ENCODE data around the gene PUM2. TPM values are rescaled to one million over a fixed set of nuclear protein-coding genes. Genes with fewer than 3 reads are reported as not detected.
"Not testable (repeated sequence)": the region's sequence is repeated elsewhere in the genome, so short reads cannot be mapped to it uniquely, and the experiment has no call there.

The PUM2 gene
- total and polyA plus RNA-seq, 5 donors = 27.5 to 84.5 (median 79.8) TPM

DNA sequence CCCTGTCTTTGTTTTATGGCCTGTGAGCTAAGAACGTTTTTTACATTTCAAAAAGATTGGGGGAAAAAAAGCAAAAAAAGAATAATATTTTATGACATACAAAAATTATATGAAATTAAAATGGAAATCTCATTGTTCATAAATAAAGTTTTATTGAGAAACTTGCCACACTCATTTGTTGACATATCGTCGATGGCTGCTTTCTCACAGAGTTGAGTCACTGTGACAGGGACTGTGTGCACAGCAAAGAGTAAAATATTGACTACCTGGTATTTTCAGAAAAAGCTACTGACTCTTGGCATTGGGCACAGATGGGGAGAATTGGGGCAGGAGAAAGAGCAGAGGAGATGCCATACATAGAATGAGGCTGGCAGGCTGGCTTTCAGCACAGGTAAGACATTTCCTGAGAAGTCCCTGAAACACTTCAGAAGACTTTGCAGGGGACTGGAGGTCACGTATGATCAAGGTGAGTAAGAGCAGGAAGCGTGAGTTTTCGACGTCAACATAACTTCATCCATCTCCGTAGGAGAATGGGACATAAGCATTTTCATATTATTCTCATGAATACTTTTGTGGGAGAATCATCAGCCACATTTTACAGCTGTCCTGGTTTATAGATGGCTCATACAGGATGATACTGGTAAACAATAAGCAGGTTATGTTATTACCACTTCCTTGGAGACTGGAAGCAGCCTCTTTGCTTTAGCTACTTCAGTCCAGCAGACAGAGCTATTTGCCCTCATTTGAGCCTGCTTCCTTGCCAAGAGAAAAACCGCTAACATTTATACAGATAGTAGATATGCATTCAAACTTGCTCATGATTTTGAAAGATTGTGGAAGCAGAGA, 32.5 kb upstream of the PUM2 start:
- DNase-seq (no peak), ATAC-seq (no peak)
- no peak overlapping the region for H3K27ac ChIP-seq (ENCODE audit: low read length)
- no peak overlapping the region for H3K4me3 ChIP-seq (ENCODE audit: low read length)
- no peaks in the 10 kb centered on the region for H3K9me3 ChIP-seq (ENCODE audit: control insufficient read depth, low read length)
- WGBS = 87% methylated on average over 9 of the region's 9 CpGs
- peaks cover 4% of the 10 kb centered on the region for H3K4me1 ChIP-seq (ENCODE audit: control insufficient read depth, insufficient read depth, low read length)
- intact Hi-C loops (cut with DNase I) = loop anchor here in 1 of 4 donors (5.0 kb wide), 1 partner anchor 259 kb away; no protein-coding TSS in a partner anchor
- H3K27me3 ChIP-seq (ENCODE audit: control insufficient read depth, insufficient read depth) = no peaks in the 10 kb centered on the region

DNA sequence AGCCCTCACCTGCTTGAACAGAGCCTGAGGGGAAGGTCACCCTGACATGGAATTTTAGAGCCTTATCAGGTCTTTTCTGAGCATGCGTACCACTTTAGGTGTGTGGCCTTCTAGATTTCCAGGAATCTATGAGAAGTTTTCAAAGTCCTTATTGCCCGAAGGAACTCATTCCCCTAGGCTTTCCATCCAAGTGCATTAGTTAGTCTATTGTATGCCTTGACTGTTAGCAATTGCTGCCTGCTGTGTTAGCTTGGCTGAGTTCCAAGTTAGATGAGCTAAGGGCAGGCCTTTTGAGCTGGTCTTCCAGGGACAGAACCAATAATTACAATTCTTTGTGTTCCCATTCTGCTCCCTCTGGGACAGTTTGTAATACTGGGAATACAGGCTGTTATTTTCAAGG, 30.8 kb upstream of the PUM2 start:
- no peaks in the 10 kb centered on the region for H3K9me3 ChIP-seq (ENCODE audit: control insufficient read depth, low read length)
- intact Hi-C loops (cut with DNase I) = loop anchor here in 1 of 4 donors (5.0 kb wide), 1 partner anchor 261 kb away; no protein-coding TSS in a partner anchor
- H3K27me3 ChIP-seq (ENCODE audit: control insufficient read depth, insufficient read depth) = no peaks in the 10 kb centered on the region
- peaks cover 4% of the 10 kb centered on the region for H3K4me1 ChIP-seq (ENCODE audit: control insufficient read depth, insufficient read depth, low read length)
- ATAC-seq (peak; percentile 40 to 54), DNase-seq (peak in 1 of 3 donors; percentile 20)
- 48% methylated on average over 2 of the region's 2 CpGs for WGBS
- no peak overlapping the region for H3K4me3 ChIP-seq (ENCODE audit: low read length)
- H3K27ac ChIP-seq (ENCODE audit: low read length) = no peak overlapping the region

DNA sequence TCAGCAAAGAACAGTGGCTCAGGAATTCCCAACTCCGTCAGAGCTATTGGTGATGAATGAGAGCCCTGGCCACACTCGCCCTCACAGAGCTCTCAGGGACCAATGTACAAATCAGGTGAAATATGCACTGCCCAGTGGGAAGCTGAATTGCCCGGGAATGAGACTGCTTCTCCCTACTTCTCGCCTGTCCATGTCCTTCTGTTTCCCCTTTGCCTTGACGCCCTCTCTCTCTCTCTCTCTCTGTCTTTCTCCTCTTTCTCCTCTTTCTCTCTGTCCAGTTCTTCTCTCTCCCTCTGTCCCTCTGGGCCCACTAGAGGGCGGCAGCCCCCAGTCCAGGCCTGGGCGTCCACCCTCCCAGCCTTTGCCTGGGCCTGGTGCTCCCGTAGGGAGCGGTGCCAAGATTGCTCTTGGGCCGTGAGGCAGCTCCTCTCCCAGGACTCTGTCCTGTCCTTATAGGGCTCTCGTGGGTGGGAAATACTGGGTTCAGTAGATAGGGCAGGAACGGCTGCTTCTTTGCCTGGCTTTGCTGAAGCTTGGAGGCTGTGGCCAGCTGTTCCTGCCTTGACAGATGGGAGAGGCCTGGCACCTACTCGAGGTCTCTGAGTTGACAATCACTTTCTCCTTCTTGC, 28.4 kb upstream of the PUM2 start:
- WGBS = 18% methylated on average over 13 of the region's 13 CpGs
- Histone ChIP-seq H3K9me3 (ENCODE audit: control insufficient read depth, low read length) (no peaks in the 10 kb centered on the region), H3K27me3 (ENCODE audit: control insufficient read depth, insufficient read depth) (no peaks in the 10 kb centered on the region), H3K4me1 (ENCODE audit: control insufficient read depth, insufficient read depth, low read length) (peaks cover 4% of the 10 kb centered on the region), H3K4me3 (ENCODE audit: low read length) (no peak overlapping the region), H3K27ac (ENCODE audit: low read length) (peak overlapping the region; percentile 54)
- intact Hi-C loops (cut with DNase I) = no loop called here
- DNase-seq (peak; percentile 91 to 96 (median 95)), ATAC-seq (peak; percentile 98 to 99)

DNA sequence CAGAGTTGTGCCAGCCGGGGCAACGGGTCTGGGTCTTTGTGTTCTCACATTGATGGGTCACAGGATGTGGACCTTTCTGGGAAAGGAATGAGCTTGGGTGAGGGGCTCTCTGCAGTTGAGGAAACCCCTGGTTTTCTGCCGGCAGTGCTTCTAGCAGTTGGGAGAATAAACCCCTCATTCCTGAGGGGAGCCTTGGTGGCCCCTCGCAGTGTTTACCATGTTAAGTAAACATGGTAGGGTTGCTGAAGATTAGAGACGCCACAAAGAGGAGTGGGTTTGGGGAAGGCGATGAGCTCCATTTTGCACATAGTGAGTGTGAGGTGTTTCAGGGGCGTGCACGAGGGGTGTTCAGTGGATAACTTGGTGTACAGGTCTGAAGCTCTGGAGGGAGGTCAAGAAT, 27.7 kb upstream of the PUM2 start:
- DNase-seq (no peak), ATAC-seq (peak in 1 of 2 donors; percentile 5)
- WGBS = 68% methylated on average over 8 of the region's 8 CpGs
- intact Hi-C loops (cut with DNase I) = no loop called here
- Histone ChIP-seq H3K4me1 (ENCODE audit: control insufficient read depth, insufficient read depth, low read length) (peaks cover 4% of the 10 kb centered on the region), H3K27me3 (ENCODE audit: control insufficient read depth, insufficient read depth) (no peaks in the 10 kb centered on the region), H3K27ac (ENCODE audit: low read length) (no peak overlapping the region), H3K9me3 (ENCODE audit: control insufficient read depth, low read length) (no peaks in the 10 kb centered on the region), H3K4me3 (ENCODE audit: low read length) (no peak overlapping the region)

DNA sequence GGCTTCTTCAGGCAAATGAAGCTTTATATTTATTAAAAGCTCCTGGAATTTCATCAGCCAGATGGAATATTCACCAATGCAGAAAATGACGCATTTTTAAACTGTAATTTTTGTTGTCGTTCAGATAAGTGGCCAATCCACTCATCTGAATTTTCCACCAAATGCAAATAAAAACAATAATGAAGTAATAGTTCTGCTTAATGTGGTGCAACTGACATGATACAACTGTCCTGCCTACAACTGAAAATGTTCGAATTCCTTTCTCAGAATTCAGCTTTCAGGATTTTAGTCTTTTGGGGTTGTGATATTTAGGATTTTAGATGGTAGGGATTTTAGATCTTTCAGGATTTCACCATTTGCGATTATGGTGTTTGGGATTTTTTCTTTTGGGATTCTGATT, 27.1 kb upstream of the PUM2 start:
- H3K4me1 ChIP-seq (ENCODE audit: control insufficient read depth, insufficient read depth, low read length) = peaks cover 4% of the 10 kb centered on the region
- no peak overlapping the region for H3K27ac ChIP-seq (ENCODE audit: low read length)
- no peaks in the 10 kb centered on the region for H3K27me3 ChIP-seq (ENCODE audit: control insufficient read depth, insufficient read depth)
- ATAC-seq = no peak
- no peaks in the 10 kb centered on the region for H3K9me3 ChIP-seq (ENCODE audit: control insufficient read depth, low read length)
- WGBS = 71% methylated on average over 4 of the region's 4 CpGs
- no peak overlapping the region for H3K4me3 ChIP-seq (ENCODE audit: low read length)
- intact Hi-C loops (cut with DNase I) = no loop called here
- no peak for DNase-seq

DNA sequence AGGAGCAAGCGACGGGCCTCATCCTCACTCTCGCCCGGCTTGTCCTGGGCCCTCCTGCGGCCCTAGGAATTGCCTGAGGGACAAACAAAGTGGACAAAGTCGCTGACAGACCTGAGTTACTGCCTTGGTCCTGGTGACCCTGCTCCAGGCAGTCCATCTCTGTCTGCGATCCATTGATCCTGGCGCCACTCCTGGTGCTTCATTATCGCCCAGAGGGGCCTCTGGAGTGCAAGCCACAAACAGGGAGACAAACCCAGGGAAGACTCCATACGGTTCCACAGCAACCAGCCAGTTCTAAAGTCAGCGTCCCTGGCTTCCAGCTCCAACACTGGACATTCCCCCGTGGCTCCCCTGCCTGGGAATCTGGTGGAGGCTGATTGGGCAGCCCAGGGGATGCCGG, 24.3 kb upstream of the PUM2 start:
- H3K27ac ChIP-seq (ENCODE audit: low read length); DNase-seq; H3K9me3 ChIP-seq (ENCODE audit: control insufficient read depth, low read length); ATAC-seq; H3K4me1 ChIP-seq (ENCODE audit: control insufficient read depth, insufficient read depth, low read length); H3K4me3 ChIP-seq (ENCODE audit: low read length); intact Hi-C loops (cut with DNase I); H3K27me3 ChIP-seq (ENCODE audit: control insufficient read depth, insufficient read depth): not testable (repeated sequence)
- WGBS = 77% methylated on average over 12 of the region's 13 CpGs

GRCh38 chr2:20372896-20373640, 22.4 kb upstream of the PUM2 start:
- no peaks in the 10 kb centered on the region for H3K9me3 ChIP-seq (ENCODE audit: control insufficient read depth, low read length)
- no peak overlapping the region for H3K4me3 ChIP-seq (ENCODE audit: low read length)
- no peak for DNase-seq
- intact Hi-C loops (cut with DNase I) = no loop called here
- H3K27me3 ChIP-seq (ENCODE audit: control insufficient read depth, insufficient read depth) = no peaks in the 10 kb centered on the region
- ATAC-seq = no peak
- H3K27ac ChIP-seq (ENCODE audit: low read length) = no peak overlapping the region
- H3K4me1 ChIP-seq (ENCODE audit: control insufficient read depth, insufficient read depth, low read length) = no peaks in the 10 kb centered on the region
- 78% methylated on average over 3 of the region's 3 CpGs for WGBS

- ATAC-seq (no peak), DNase-seq (no peak)
- Histone ChIP-seq H3K27me3 (ENCODE audit: control insufficient read depth, insufficient read depth) (no peaks in the 10 kb centered on the region), H3K4me3 (ENCODE audit: low read length) (no peak overlapping the region), H3K9me3 (ENCODE audit: control insufficient read depth, low read length) (no peaks in the 10 kb centered on the region), H3K27ac (ENCODE audit: low read length) (no peak overlapping the region), H3K4me1 (ENCODE audit: control insufficient read depth, insufficient read depth, low read length) (no peaks in the 10 kb centered on the region)
- intact Hi-C loops (cut with DNase I) = no loop called here
- 57% methylated on average over 4 of the region's 4 CpGs for WGBS
Measured at GRCh38 chr2:20371323-20372025, 20.8 kb upstream of the PUM2 start.

GRCh38 chr2:20370191-20370590, 19.5 kb upstream of the PUM2 start:
- WGBS = 56% methylated on average over 5 of the region's 5 CpGs
- Histone ChIP-seq H3K27ac (ENCODE audit: low read length) (no peak overlapping the region), H3K27me3 (ENCODE audit: control insufficient read depth, insufficient read depth) (no peaks in the 10 kb centered on the region), H3K4me1 (ENCODE audit: control insufficient read depth, insufficient read depth, low read length) (no peaks in the 10 kb centered on the region), H3K9me3 (ENCODE audit: control insufficient read depth, low read length) (no peaks in the 10 kb centered on the region), H3K4me3 (ENCODE audit: low read length) (no peak overlapping the region)
- ATAC-seq (peak; percentile 61 to 73), DNase-seq (no peak)
- intact Hi-C loops (cut with DNase I) = no loop called here

DNA sequence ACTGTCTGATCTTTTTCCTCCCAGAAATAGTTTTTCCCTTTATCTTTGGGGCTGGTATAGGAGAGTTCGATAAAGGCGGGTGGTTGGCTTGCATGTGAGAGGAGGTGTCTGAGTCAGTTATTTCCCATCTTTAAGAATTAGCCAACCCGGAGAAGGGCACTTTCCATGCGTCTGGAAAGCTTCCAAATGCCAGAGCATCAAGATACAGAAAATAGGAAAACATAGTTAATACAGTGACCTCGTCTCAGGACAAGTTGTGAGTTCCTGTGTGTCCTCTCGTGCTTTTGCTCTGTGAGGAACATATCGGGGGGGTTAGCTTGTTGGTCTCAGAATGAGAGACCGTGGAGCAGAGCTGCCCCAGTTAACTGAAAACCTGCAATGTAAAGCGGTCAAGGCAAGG, 18.7 kb upstream of the PUM2 start:
- H3K4me1 ChIP-seq (ENCODE audit: control insufficient read depth, insufficient read depth, low read length) = no peaks in the 10 kb centered on the region
- H3K4me3 ChIP-seq (ENCODE audit: low read length) = no peak overlapping the region
- H3K27ac ChIP-seq (ENCODE audit: low read length) = no peak overlapping the region
- ATAC-seq = no peak
- no peaks in the 10 kb centered on the region for H3K27me3 ChIP-seq (ENCODE audit: control insufficient read depth, insufficient read depth)
- no peak for DNase-seq
- H3K9me3 ChIP-seq (ENCODE audit: control insufficient read depth, low read length) = no peaks in the 10 kb centered on the region
- intact Hi-C loops (cut with DNase I) = no loop called here
- WGBS = 60% methylated on average over 9 of the region's 9 CpGs
